HepG2 (cell line): ENCODE data around the gene ENTPD2. TPM values are rescaled to one million over a fixed set of nuclear protein-coding genes. Genes with fewer than 3 reads are reported as not detected.
A peak's percentile ranks its signal among the peaks of the same experiment; 100 is the strongest.

Experiments
- ATF1 ChIP-seq: IDR thresholded peaks from 2 replicates; pipeline ENCODE4 v1.6.1; 2016; ENCODE audit warnings: mild to moderate bottlenecking, control low read depth
- FLYWCH1 ChIP-seq: sonication (generic); formaldehyde crosslinking; IDR thresholded peaks from 2 replicates; pipeline ENCODE4 v1.8.1; 2023; ENCODE audit warnings: mild to moderate bottlenecking, missing genetic modification reagents
- HDAC1 ChIP-seq: sonication (generic); formaldehyde crosslinking; IDR thresholded peaks from 2 replicates; pipeline ENCODE4 v1.5.1; 2020; ENCODE audit warnings: mild to moderate bottlenecking, missing genetic modification reagents
- HMGXB4 ChIP-seq, 2 experiments: sonication (generic) in 1 of 2; formaldehyde crosslinking in 1 of 2; IDR thresholded peaks; 2 replicates each; pipeline versions ENCODE4 v1.4.0 to v1.6.1; 2018 to 2020; ENCODE audit warnings: missing genetic modification reagents in 2 of 2, borderline replicate concordance in 1 of 2, low read depth in 1 of 2, mild to moderate bottlenecking in 1 of 2, missing biosample characterization in 1 of 2
- KAT8 ChIP-seq: IDR thresholded peaks from 2 replicates; pipeline ENCODE4 v1.6.1; 2016; ENCODE audit warnings: missing genetic modification reagents, missing compliant biosample characterization
- NCOA1 ChIP-seq: sonication (generic); formaldehyde crosslinking; IDR thresholded peaks from 2 replicates; pipeline ENCODE4 v1.9.0; 2021; ENCODE audit warnings: missing genetic modification reagents
- ZNF513 ChIP-seq: sonication (generic); formaldehyde crosslinking; conservative IDR thresholded peaks from 2 replicates; pipeline ENCODE4 v1.5.0; 2020; ENCODE audit warnings: missing genetic modification reagents
- ZSCAN31 ChIP-seq: sonication (generic); formaldehyde crosslinking; IDR thresholded peaks from 2 replicates; pipeline ENCODE4 v1.5.0; 2020; ENCODE audit warnings: low read depth, mild to moderate bottlenecking, missing genetic modification reagents
- polyA plus RNA-seq, 8 experiments: library from polyadenylated mRNA; depleted of rRNA in 3 of 8; stranded (reverse) in 7 of 8; unstranded in 1 of 8; fragments of >200 nt; fragmentation: Illumina TruSeq in 4 of 8; extraction: Trizol in 4 of 8; gene quantifications; 2 replicates each; pipeline versions ENCODE4 v1.2.1 to v1.2.3, GENCODE V29; 2011 to 2016; ENCODE audit warnings: low read depth in 4 of 8, missing spikeins in 1 of 8, mixed read lengths in 1 of 8; ENCODE audit not compliant: insufficient read depth in 1 of 8
- total RNA-seq, 5 experiments: library from RNA; depleted of rRNA; stranded (reverse); fragments of >200 nt; fragmentation: Illumina TruSeq; extraction: Trizol; gene quantifications; 2 replicates each; pipeline ENCODE4 v1.2.3, GENCODE V29; 2016; ENCODE audit warnings: low read depth in 1 of 5
- TF ChIP-seq, protein P1 (sequence below): sonication (generic); formaldehyde crosslinking; IDR thresholded peaks from 2 replicates; pipeline ENCODE4 v1.4.0; 2020; ENCODE audit warnings: missing genetic modification reagents
- TF ChIP-seq, protein P2 (sequence below): sonication (generic); formaldehyde crosslinking; IDR thresholded peaks from 2 replicates; pipeline ENCODE4 v1.9.0; 2021; ENCODE audit warnings: missing genetic modification reagents, borderline replicate concordance
- TF ChIP-seq, protein P3 (sequence below): sonication (generic); formaldehyde crosslinking; IDR thresholded peaks from 2 replicates; pipeline ENCODE4 v1.4.0; 2020; ENCODE audit warnings: missing genetic modification reagents
- TF ChIP-seq, protein P4 (sequence below): sonication (generic); formaldehyde crosslinking; IDR thresholded peaks from 2 replicates; pipeline ENCODE4 v1.5.0; 2020; ENCODE audit warnings: mild to moderate bottlenecking, missing genetic modification reagents, borderline replicate concordance

ENTPD2 gene
- total and polyA plus RNA-seq, 2 of the 13 experiments (the other 11 are each of a cell fraction or from before 2014, with no cell fraction given) = 0.95 to 3.2 TPM

GRCh38 chr9:137028263-137029057, 25.4 kb downstream of the ENTPD2 start (continued):
- no peak for TF ChIP-seq FLYWCH1 (CRISPR knock-in tag)
- TF ChIP-seq HMGXB4 (CRISPR knock-in tag; IDR thresholded peaks at IDR 0.05; ENCODE audit: borderline replicate concordance in 1 of 2, low read depth in 1 of 2) = peak in 1 of 2 experiments; percentile 24; a peak in 1 of 4 replicates
- TF ChIP-seq, protein P1, sequence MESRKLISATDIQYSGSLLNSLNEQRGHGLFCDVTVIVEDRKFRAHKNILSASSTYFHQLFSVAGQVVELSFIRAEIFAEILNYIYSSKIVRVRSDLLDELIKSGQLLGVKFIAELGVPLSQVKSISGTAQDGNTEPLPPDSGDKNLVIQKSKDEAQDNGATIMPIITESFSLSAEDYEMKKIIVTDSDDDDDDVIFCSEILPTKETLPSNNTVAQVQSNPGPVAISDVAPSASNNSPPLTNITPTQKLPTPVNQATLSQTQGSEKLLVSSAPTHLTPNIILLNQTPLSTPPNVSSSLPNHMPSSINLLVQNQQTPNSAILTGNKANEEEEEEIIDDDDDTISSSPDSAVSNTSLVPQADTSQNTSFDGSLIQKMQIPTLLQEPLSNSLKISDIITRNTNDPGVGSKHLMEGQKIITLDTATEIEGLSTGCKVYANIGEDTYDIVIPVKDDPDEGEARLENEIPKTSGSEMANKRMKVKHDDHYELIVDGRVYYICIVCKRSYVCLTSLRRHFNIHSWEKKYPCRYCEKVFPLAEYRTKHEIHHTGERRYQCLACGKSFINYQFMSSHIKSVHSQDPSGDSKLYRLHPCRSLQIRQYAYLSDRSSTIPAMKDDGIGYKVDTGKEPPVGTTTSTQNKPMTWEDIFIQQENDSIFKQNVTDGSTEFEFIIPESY (CRISPR knock-in tag) = 0 out of 2 replicates have a peak, but pooled peaks have one; percentile 5
- no peak for TF ChIP-seq ZNF513
- no peak for TF ChIP-seq ATF1 (CRISPR knock-in tag)
- no peak for TF ChIP-seq NCOA1
- peak; percentile 52; the same call in 1 of the 2 replicates for TF ChIP-seq HDAC1 (CRISPR knock-in tag)
- no peak; the same call in 1 of the 2 replicates for TF ChIP-seq KAT8 (CRISPR knock-in tag)
- peak; percentile 37; the same call in 1 of the 2 replicates for TF ChIP-seq ZSCAN31 (CRISPR knock-in tag)
- TF ChIP-seq, protein P2, sequence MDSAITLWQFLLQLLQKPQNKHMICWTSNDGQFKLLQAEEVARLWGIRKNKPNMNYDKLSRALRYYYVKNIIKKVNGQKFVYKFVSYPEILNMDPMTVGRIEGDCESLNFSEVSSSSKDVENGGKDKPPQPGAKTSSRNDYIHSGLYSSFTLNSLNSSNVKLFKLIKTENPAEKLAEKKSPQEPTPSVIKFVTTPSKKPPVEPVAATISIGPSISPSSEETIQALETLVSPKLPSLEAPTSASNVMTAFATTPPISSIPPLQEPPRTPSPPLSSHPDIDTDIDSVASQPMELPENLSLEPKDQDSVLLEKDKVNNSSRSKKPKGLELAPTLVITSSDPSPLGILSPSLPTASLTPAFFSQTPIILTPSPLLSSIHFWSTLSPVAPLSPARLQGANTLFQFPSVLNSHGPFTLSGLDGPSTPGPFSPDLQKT (CRISPR knock-in tag) = no peak
- TF ChIP-seq, protein P3, sequence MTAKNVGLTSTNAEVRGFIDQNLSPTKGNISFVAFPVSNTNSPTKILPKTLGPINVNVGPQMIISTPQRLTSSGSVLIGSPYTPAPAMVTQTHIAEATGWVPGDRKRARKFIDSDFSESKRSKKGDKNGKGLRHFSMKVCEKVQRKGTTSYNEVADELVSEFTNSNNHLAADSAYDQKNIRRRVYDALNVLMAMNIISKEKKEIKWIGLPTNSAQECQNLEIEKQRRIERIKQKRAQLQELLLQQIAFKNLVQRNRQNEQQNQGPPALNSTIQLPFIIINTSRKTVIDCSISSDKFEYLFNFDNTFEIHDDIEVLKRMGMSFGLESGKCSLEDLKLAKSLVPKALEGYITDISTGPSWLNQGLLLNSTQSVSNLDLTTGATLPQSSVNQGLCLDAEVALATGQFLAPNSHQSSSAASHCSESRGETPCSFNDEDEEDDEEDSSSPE (CRISPR knock-in tag) = no peak
- TF ChIP-seq, protein P4, sequence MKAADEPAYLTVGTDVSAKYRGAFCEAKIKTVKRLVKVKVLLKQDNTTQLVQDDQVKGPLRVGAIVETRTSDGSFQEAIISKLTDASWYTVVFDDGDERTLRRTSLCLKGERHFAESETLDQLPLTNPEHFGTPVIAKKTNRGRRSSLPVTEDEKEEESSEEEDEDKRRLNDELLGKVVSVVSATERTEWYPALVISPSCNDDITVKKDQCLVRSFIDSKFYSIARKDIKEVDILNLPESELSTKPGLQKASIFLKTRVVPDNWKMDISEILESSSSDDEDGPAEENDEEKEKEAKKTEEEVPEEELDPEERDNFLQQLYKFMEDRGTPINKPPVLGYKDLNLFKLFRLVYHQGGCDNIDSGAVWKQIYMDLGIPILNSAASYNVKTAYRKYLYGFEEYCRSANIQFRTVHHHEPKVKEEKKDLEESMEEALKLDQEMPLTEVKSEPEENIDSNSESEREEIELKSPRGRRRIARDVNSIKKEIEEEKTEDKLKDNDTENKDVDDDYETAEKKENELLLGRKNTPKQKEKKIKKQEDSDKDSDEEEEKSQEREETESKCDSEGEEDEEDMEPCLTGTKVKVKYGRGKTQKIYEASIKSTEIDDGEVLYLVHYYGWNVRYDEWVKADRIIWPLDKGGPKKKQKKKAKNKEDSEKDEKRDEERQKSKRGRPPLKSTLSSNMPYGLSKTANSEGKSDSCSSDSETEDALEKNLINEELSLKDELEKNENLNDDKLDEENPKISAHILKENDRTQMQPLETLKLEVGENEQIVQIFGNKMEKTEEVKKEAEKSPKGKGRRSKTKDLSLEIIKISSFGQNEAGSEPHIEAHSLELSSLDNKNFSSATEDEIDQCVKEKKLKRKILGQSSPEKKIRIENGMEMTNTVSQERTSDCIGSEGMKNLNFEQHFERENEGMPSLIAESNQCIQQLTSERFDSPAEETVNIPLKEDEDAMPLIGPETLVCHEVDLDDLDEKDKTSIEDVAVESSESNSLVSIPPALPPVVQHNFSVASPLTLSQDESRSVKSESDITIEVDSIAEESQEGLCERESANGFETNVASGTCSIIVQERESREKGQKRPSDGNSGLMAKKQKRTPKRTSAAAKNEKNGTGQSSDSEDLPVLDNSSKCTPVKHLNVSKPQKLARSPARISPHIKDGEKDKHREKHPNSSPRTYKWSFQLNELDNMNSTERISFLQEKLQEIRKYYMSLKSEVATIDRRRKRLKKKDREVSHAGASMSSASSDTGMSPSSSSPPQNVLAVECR = peak; percentile 51; the same call in 1 of the 2 replicates
